K562 (cell line): Measurements from ENCODE around the gene ACTN2. TPM values are rescaled to one million over a fixed set of nuclear protein-coding genes. Genes with fewer than 3 reads are reported as not detected.

Experiments used
- ATAC-seq: fragments of 200-7000 bp; cut with Tn5 transposase; 3 replicates; pipeline ENCODE4 v1.9.1; 2020; ENCODE audit warnings: moderate library complexity
- BruUV-seq: library from RNA; stranded (reverse); fragments of 400-500 nt; replicated peaks from 2 replicates; lab custom pipeline; 2021; lab: Mats Ljungman, UMichigan
- CTCF ChIA-PET: fragments of 300-600 bp; formaldehyde crosslinking; extraction: SDS; loops from one replicate; lab custom pipeline; 2021; ENCODE audit warnings: low intra/inter-chr PET ratio; lab: Yijun Ruan, JAX
- POLR2A ChIA-PET: fragments of 300-600, 350-650 bp; sonication (Branson Sonifier 250); formaldehyde crosslinking; extraction: SDS; loops from one replicate; lab custom pipeline; 2021; ENCODE audit warnings: antibody characterized with exemption, inconsistent platforms; lab: Yijun Ruan, JAX
- DNase-seq, 4 experiments: peaks; one replicate each; pipeline versions ENCODE4 v3.0.0 to v3.0.0-alpha.2; 2011 to 2018; ENCODE audit warnings: low spot score in 3 of 4, mixed read lengths in 3 of 4; ENCODE audit errors: extremely low read depth in 1 of 4
- FAIRE-seq: peaks from 2 replicates; lab custom pipeline; 2011; peaks lifted over from hg19 to GRCh38; lab: Jason Lieb, UNC
- H2AFZ ChIP-seq: 2 replicates; pipeline ENCODE4 v1.6.0; 2011; ENCODE audit warnings: low read depth, low read length, control low read depth, inconsistent platforms
- H3K27ac ChIP-seq: fragments of 200-600 bp; 3 replicates; pipeline ENCODE4 v1.8.0; 2011; ENCODE audit warnings: low read depth, mild to moderate bottlenecking, control low read depth, inconsistent platforms, low read length, moderate library complexity, mixed read lengths; ENCODE audit errors: extremely low read depth
- H3K27me3 ChIP-seq, 2 experiments: fragments of 300-600 bp in 1 of 2; 2 replicates in 1 of 2; 3 replicates in 1 of 2; pipeline versions ENCODE4 v1.6.0 to v1.8.0; 2011; ENCODE audit warnings: inconsistent platforms in 2 of 2, low read length in 2 of 2, mild to moderate bottlenecking in 1 of 2, mixed read lengths in 1 of 2, moderate library complexity in 1 of 2; ENCODE audit not compliant: control insufficient read depth in 2 of 2, insufficient read depth in 2 of 2
- H3K36me3 ChIP-seq: fragments of 300-600 bp; 3 replicates; pipeline ENCODE4 v1.8.0; 2011; ENCODE audit warnings: mild to moderate bottlenecking, low read length, inconsistent platforms; ENCODE audit not compliant: control insufficient read depth, insufficient read depth
- H3K4me1 ChIP-seq, 2 experiments: fragments of 200-600 bp in 1 of 2; replicated peaks in 1 of 2; 2 replicates in 1 of 2; 3 replicates in 1 of 2; pipeline versions ENCODE4 v1.5.1 to v1.8.0; 2011; ENCODE audit warnings: inconsistent platforms in 2 of 2, low read length in 2 of 2, mild to moderate bottlenecking in 1 of 2, mixed read lengths in 1 of 2, moderate library complexity in 1 of 2; ENCODE audit not compliant: control insufficient read depth in 2 of 2, insufficient read depth in 2 of 2
- H3K4me2 ChIP-seq: 2 replicates; pipeline ENCODE4 v1.6.1; 2011; ENCODE audit warnings: low read length, control low read depth, inconsistent platforms, mixed read lengths; ENCODE audit not compliant: insufficient read depth
- H3K4me3 ChIP-seq: fragments of 200-600 bp; sonication (generic), shearing (Covaris generic); 2 replicates; pipeline ENCODE4 v1.5.1; 2016; ENCODE audit warnings: control low read depth, inconsistent platforms
- H3K79me2 ChIP-seq: fragments of 200-600 bp; 3 replicates; pipeline ENCODE4 v1.8.0; 2011; ENCODE audit warnings: low read length, inconsistent platforms; ENCODE audit not compliant: control insufficient read depth, insufficient read depth
- H3K9ac ChIP-seq, 2 experiments: 2 replicates each; pipeline versions ENCODE4 v1.6.0 to v1.6.1; 2011; ENCODE audit warnings: low read depth in 2 of 2, low read length in 2 of 2, control low read depth in 1 of 2, inconsistent platforms in 1 of 2, mild to moderate bottlenecking in 1 of 2, mixed read lengths in 1 of 2; ENCODE audit not compliant: insufficient read depth in 1 of 2
- H3K9me1 ChIP-seq: one replicate; pipeline ENCODE4 v1.6.0; 2011; ENCODE audit warnings: inconsistent platforms, mild to moderate bottlenecking, low read length, moderate library complexity; ENCODE audit not compliant: control insufficient read depth, insufficient read depth
- H3K9me3 ChIP-seq: replicated peaks from 2 replicates; pipeline ENCODE4 v1.5.1; 2011; ENCODE audit warnings: low read depth, low read length, inconsistent platforms; ENCODE audit not compliant: control insufficient read depth, insufficient read depth
- H4K20me1 ChIP-seq: replicated peaks from 2 replicates; pipeline ENCODE4 v1.6.1; 2011; ENCODE audit warnings: low read length, inconsistent platforms, mixed read lengths; ENCODE audit not compliant: control insufficient read depth, insufficient read depth
- ATF1 ChIP-seq, 2 experiments: fragments of 450-650 bp in 1 of 2; IDR thresholded peaks; 2 replicates each; pipeline ENCODE4 v1.6.1; 2016; ENCODE audit warnings: missing compliant biosample characterization in 1 of 2, missing genetic modification characterization in 1 of 2
- ETV1 ChIP-seq: fragments of 450-650 bp; conservative IDR thresholded peaks from 2 replicates; pipeline ENCODE4 v1.6.1; 2016; ENCODE audit warnings: missing genetic modification characterization, control low read depth, low read depth, missing compliant biosample characterization
- ETV5 ChIP-seq: sonication (generic); formaldehyde crosslinking; IDR thresholded peaks from 2 replicates; pipeline ENCODE4 v1.4.0; 2020; ENCODE audit warnings: low read depth, mild to moderate bottlenecking, missing genetic modification reagents
- GABPB2 ChIP-seq: fragments of 250-450 bp; sonication (Bioruptor Pico); conservative IDR thresholded peaks from 2 replicates; pipeline ENCODE4 v1.5.1; 2021; ENCODE audit warnings: mild to moderate bottlenecking
- JUNB ChIP-seq: fragments of 450-650 bp; formaldehyde crosslinking; conservative IDR thresholded peaks from 2 replicates; pipeline ENCODE4 v1.4.0; 2020; ENCODE audit warnings: mild to moderate bottlenecking
- JUND ChIP-seq, 2 experiments: IDR thresholded peaks; 2 replicates in 1 of 2; 3 replicates in 1 of 2; pipeline ENCODE4 v1.6.1; 2011; ENCODE audit warnings: borderline replicate concordance in 2 of 2, low read depth in 2 of 2, low read length in 2 of 2, improper control_type of control experiment in 1 of 2, missing biosample characterization in 1 of 2, missing genetic modification characterization in 1 of 2, missing genetic modification reagents in 1 of 2
- LCOR ChIP-seq: sonication (generic); formaldehyde crosslinking; IDR thresholded peaks from 2 replicates; pipeline ENCODE4 v1.8.0; 2022; ENCODE audit warnings: mild to moderate bottlenecking, missing genetic modification reagents
- NONO ChIP-seq, 2 experiments: fragments of 200-400 bp in 1 of 2; fragments of 450-650 bp in 1 of 2; formaldehyde crosslinking in 1 of 2; IDR thresholded peaks; 2 replicates each; pipeline ENCODE4 v1.6.1; 2017; ENCODE audit warnings: low read depth in 2 of 2, mild to moderate bottlenecking in 2 of 2, moderate library complexity in 2 of 2, low read length in 1 of 2
- RFX1 ChIP-seq: fragments of 450-650 bp; IDR thresholded peaks from 2 replicates; pipeline ENCODE4 v1.6.1; 2016; ENCODE audit warnings: mild to moderate bottlenecking, moderate library complexity
- SRSF7 ChIP-seq: fragments of 200-400 bp; formaldehyde crosslinking; optimal IDR thresholded peaks from 2 replicates; pipeline ENCODE3; 2017; ENCODE audit warnings: mild to moderate bottlenecking, low read depth, low read length
- TCF7 ChIP-seq: sonication (generic); IDR thresholded peaks from 2 replicates; pipeline ENCODE4 v1.6.1; 2016; ENCODE audit warnings: antibody characterized with exemption, borderline replicate concordance
- U2AF2 ChIP-seq: fragments of 200-400 bp; formaldehyde crosslinking; optimal IDR thresholded peaks from 2 replicates; pipeline ENCODE3; 2017; ENCODE audit warnings: low read depth, mild to moderate bottlenecking, low read length
- ZNF277 ChIP-seq: fragments of 250-450 bp; sonication (Bioruptor Pico); IDR thresholded peaks from 2 replicates; pipeline ENCODE4 v1.8.0; 2022; ENCODE audit warnings: inconsistent platforms, mild to moderate bottlenecking, moderate library complexity, borderline replicate concordance
- ZNF512 ChIP-seq: IDR thresholded peaks from 2 replicates; pipeline ENCODE4 v1.6.1; 2016; ENCODE audit warnings: missing genetic modification characterization, missing compliant biosample characterization
- WGBS: fragments of 100-300 bp; shearing (Covaris generic); methylation state at CpG from one replicate; pipeline ENCODE4 v1.1.6; 2016; ENCODE audit warnings: low coverage, mixed read lengths; ENCODE audit not compliant: insufficient coverage; ENCODE audit errors: missing lambda C conversion rate; 5-methylcytosine and 5-hydroxymethylcytosine counted together
- in situ Hi-C: fragments of 300-500 bp; cut with MboI; formaldehyde crosslinking; loops from 4 replicates; pipeline ENCODE4 v1.15.0; 2018; ENCODE audit warnings: inconsistent platforms, mixed read lengths
- intact Hi-C: fragments of 100-400 bp; cut with micrococcal nuclease; formaldehyde crosslinking; loops from 2 replicates; pipeline ENCODE4 v1.14.2; 2022
- polyA plus RNA-seq, 8 experiments: library from polyadenylated mRNA; depleted of rRNA in 4 of 8; stranded (reverse) in 5 of 8; unstranded in 3 of 8; fragments of >200 nt; fragmentation: Nextera tagmentation in 2 of 8; fragmentation: Illumina TruSeq in 1 of 8; extraction: Ambion mirVana in 2 of 8; extraction: Trizol in 1 of 8; gene quantifications; 2 replicates each; pipeline versions ENCODE4 v1.2.1 to v1.2.3, GENCODE V29; 2011 to 2014; ENCODE audit warnings: inconsistent platforms in 1 of 8, missing spikeins in 1 of 8
- total RNA-seq, 7 experiments: library from RNA; depleted of rRNA in 6 of 7; stranded (reverse); fragments of >200 nt in 6 of 7; fragmentation: Illumina TruSeq in 2 of 7; extraction: Trizol in 2 of 7; gene quantifications; 2 replicates each; pipeline versions ENCODE4 v1.2.1 to v1.2.3, GENCODE V29; 2011 to 2021; ENCODE audit warnings: low replicate concordance in 1 of 7

The ACTN2 gene
- total and polyA plus RNA-seq, 9 of the 15 experiments (the other 6 are each of a cell fraction or from before 2014, with no cell fraction given) = 0.18 to 0.94 (median 0.42) TPM

GRCh38 chr1:236687273-236687672 is 974 bp downstream of the ACTN2 start:
- Histone ChIP-seq H3K4me3 (no peak overlapping the region; the same call in 1 of the 2 replicates), H3K9me3 (no peaks in the 10 kb centered on the region), H2AFZ (0 out of 2 replicates have a peak overlapping the region, but pooled peaks have one; percentile 67), H3K27me3 (peaks cover 18 to 27% of the 10 kb centered on the region in 2 experiments), H3K9ac (0 out of 4 replicates have a peak overlapping the region, but pooled peaks of 1 of the 2 experiments have one; percentile 24), H3K36me3 (no peaks in the 10 kb centered on the region), H4K20me1 (no peaks in the 10 kb centered on the region; the same call in 1 of the 2 replicates), H3K79me2 (no peaks in the 10 kb centered on the region), H3K27ac (no peak overlapping the region), H3K9me1 (no peaks in the 10 kb centered on the region), H3K4me1 (peaks cover 11 to 12% of the 10 kb centered on the region in 2 experiments), H3K4me2 (peak overlapping the region; percentile 70; the same call in 1 of the 2 replicates)
- FAIRE-seq (no peak), DNase-seq (no peak), ATAC-seq (no peak)
- 26% methylated on average over 8 of the region's 8 CpGs for WGBS
- CTCF ChIA-PET = no interaction called here
- in situ Hi-C loops = no loop called here
- BruUV-seq = TSS peak; percentile 64
- intact Hi-C loops = no loop called here
- POLR2A ChIA-PET = no interaction called here
- TF ChIP-seq JUNB (CRISPR knock-in tag) (no peak), ETV5 (no peak), SRSF7 (no peak), ETV1 (no peak), GABPB2 (CRISPR knock-in tag) (no peak), ZNF512 (tag) (no peak), TCF7 (no peak), LCOR (CRISPR knock-in tag) (no peak), RFX1 (no peak), ATF1 (CRISPR knock-in tag; IDR thresholded peaks at IDR 0.05) (no peak), ATF1 (tag; IDR thresholded peaks at IDR 0.05) (no peak), ZNF277 (CRISPR knock-in tag) (no peak), U2AF2 (no peak), JUND (IDR thresholded peaks at IDR 0.05; ENCODE audit: borderline replicate concordance, low read depth, low read length) (no peak), JUND (tag; IDR thresholded peaks at IDR 0.05; ENCODE audit: borderline replicate concordance, low read depth, low read length) (no peak), NONO (IDR thresholded peaks at IDR 0.05; ENCODE audit: low read depth in 2 of 2, low read length in 1 of 2) (no peak)
